GM23338 (cell line): ENCODE results near the gene CFAP251.

ENCODE experiments used
- CREB1 ChIP-seq: fragments of 250-450 bp; sonication (Bioruptor Pico); IDR thresholded peaks from 2 replicates; pipeline ENCODE4 v1.5.0; 2020; ENCODE audit warnings: low read depth, mild to moderate bottlenecking, moderate library complexity
- CTCF ChIP-seq, 2 experiments: fragments of 200-600 bp in 1 of 2; sonication (generic) in 1 of 2; conservative IDR thresholded peaks; 2 replicates each; pipeline versions ENCODE4 v1.5.1 to v1.6.1; 2016 to 2017; ENCODE audit warnings: antibody characterized with exemption in 2 of 2, low read depth in 2 of 2, mild to moderate bottlenecking in 2 of 2, moderate library complexity in 1 of 2
- ETS1 ChIP-seq: IDR thresholded peaks from 2 replicates; pipeline ENCODE4 v1.6.1; 2016; ENCODE audit warnings: antibody characterized with exemption
- EZH2 ChIP-seq: fragments of 200-600 bp; sonication (generic); IDR thresholded peaks from one replicate; pipeline ENCODE4 v1.8.0; 2017; ENCODE audit warnings: antibody characterized with exemption, mild to moderate bottlenecking, low read depth; ENCODE audit not compliant: unreplicated experiment
- EZH2phosphoT487 ChIP-seq: fragments of 200-600 bp; sonication (generic); IDR thresholded peaks from one replicate; pipeline ENCODE4 v1.8.1; 2018; ENCODE audit warnings: antibody characterized with exemption; ENCODE audit not compliant: unreplicated experiment
- JUNB ChIP-seq: IDR thresholded peaks from one replicate; pipeline ENCODE4 v1.6.1; 2016; ENCODE audit warnings: antibody characterized with exemption; ENCODE audit not compliant: unreplicated experiment
- NANOG ChIP-seq: IDR thresholded peaks from 2 replicates; pipeline ENCODE4 v1.6.1; 2016; ENCODE audit warnings: antibody characterized with exemption, borderline replicate concordance
- POLR2AphosphoS5 ChIP-seq: IDR thresholded peaks from 2 replicates; pipeline ENCODE4 v1.6.1; 2016; ENCODE audit warnings: antibody characterized with exemption, low read depth
- REST ChIP-seq: IDR thresholded peaks from one replicate; pipeline ENCODE4 v1.6.1; 2018; ENCODE audit warnings: antibody characterized with exemption; ENCODE audit not compliant: unreplicated experiment
- STAT1 ChIP-seq: IDR thresholded peaks from one replicate; pipeline ENCODE4 v1.6.1; 2016; ENCODE audit warnings: antibody characterized with exemption; ENCODE audit not compliant: unreplicated experiment
- ZNF114 ChIP-seq: fragments of 250-450 bp; sonication (Bioruptor Pico); IDR thresholded peaks from 2 replicates; pipeline ENCODE4 v1.5.0; 2020; ENCODE audit warnings: mild to moderate bottlenecking, moderate library complexity
- ZNF331 ChIP-seq: fragments of 250-450 bp; sonication (Bioruptor Pico); IDR thresholded peaks from 2 replicates; pipeline ENCODE4 v1.5.0; 2020; ENCODE audit warnings: low read depth, mild to moderate bottlenecking, moderate library complexity
- ZNF462 ChIP-seq: fragments of 250-450 bp; sonication (Bioruptor Pico); IDR thresholded peaks from 2 replicates; pipeline ENCODE4 v1.5.0; 2020; ENCODE audit warnings: mild to moderate bottlenecking, moderate library complexity

- TF ChIP-seq EZH2: no peak
- TF ChIP-seq ETS1: no peak
- no peak for TF ChIP-seq CTCF (conservative IDR thresholded peaks at IDR 0.05; ENCODE audit: low read depth in 2 of 2)
- TF ChIP-seq POLR2AphosphoS5: no peak
- no peak for TF ChIP-seq JUNB
- TF ChIP-seq EZH2phosphoT487: no peak
- no peak for TF ChIP-seq ZNF331
- no peak for TF ChIP-seq REST
- TF ChIP-seq NANOG: no peak
- TF ChIP-seq ZNF114 (CRISPR knock-in tag): no peak
- no peak for TF ChIP-seq STAT1
- TF ChIP-seq CREB1 (CRISPR knock-in tag): no peak
- no peak for TF ChIP-seq ZNF462
These were observed 83.2 kb downstream of the CFAP251 start for GRCh38 chr12:122001466-122002209.
